Adrenal gland (tissue), 12 donors: ENCODE measurements around the gene ARHGAP31. TPM values are rescaled to one million over a fixed set of nuclear protein-coding genes. Genes with fewer than 3 reads are reported as not detected.

ENCODE experiments used
- DNase-seq, 7 donors: peaks; one replicate each; pipeline ENCODE4 v3.0.0-alpha.2; 2019 to 2020
- H3K27ac ChIP-seq, 5 donors: fragments of 200-600 bp; sonication (generic) in 4 of 5; 1 replicate in 3 of 5; 2 replicates in 2 of 5; pipeline versions ENCODE4 v1.5.1 to v1.8.0; 2016 to 2020; ENCODE audit warnings: mild to moderate bottlenecking in 1 of 5
- H3K27me3 ChIP-seq: fragments of 200-600 bp; 2 replicates; pipeline ENCODE4 v1.8.0; 2021
- H3K36me3 ChIP-seq, 2 donors: fragments of 200-600 bp; replicated peaks in 1 of 2; 1 replicate in 1 of 2; 2 replicates in 1 of 2; pipeline versions ENCODE4 v1.5.1 to v1.8.0; 2018 to 2022
- H3K4me1 ChIP-seq, 2 donors: fragments of 200-600 bp; replicated peaks in 1 of 2; 1 replicate in 1 of 2; 2 replicates in 1 of 2; pipeline versions ENCODE4 v1.5.1 to v1.8.0; 2018 to 2021
- H3K4me3 ChIP-seq, 4 donors: fragments of 200-600 bp; sonication (generic) in 3 of 4; one replicate each; pipeline ENCODE4 v1.5.1; 2016 to 2018
- H3K9me3 ChIP-seq, 3 donors: fragments of 200-600 bp; sonication (generic) in 1 of 3; replicated peaks in 1 of 3; 1 replicate in 2 of 3; 2 replicates in 1 of 3; pipeline versions ENCODE4 v1.5.1 to v1.8.0; 2016 to 2021
- CTCF ChIP-seq, 6 experiments: fragments of 450-650 bp in 4 of 6; fragments of 200-600 bp in 2 of 6; sonication (generic) in 1 of 6; IDR thresholded peaks; 1 replicate in 5 of 6; 2 replicates in 1 of 6; pipeline versions ENCODE4 v1.5.1 to v1.8.0; 2016 to 2021; ENCODE audit warnings: antibody characterized with exemption in 6 of 6, mild to moderate bottlenecking in 2 of 6, moderate library complexity in 1 of 6
- POLR2A ChIP-seq, 2 donors: fragments of 450-650 bp; IDR thresholded peaks; one replicate each; pipeline ENCODE4 v1.6.1; 2017; ENCODE audit warnings: antibody characterized with exemption in 2 of 2, mild to moderate bottlenecking in 2 of 2, moderate library complexity in 1 of 2
- WGBS, 4 donors: extraction: QIAGEN DNeasy Blood & Tissue Kit in 2 of 4; methylation state at CpG; one replicate each; pipeline versions ENCODE4 v1.1.5 to v1.1.7; 2013 to 2017; 5-methylcytosine and 5-hydroxymethylcytosine counted together
- intact Hi-C, 2 donors: fragments of 100-400 bp; cut with DNase I; formaldehyde crosslinking; loops; one replicate each; pipeline versions ENCODE4 v1.14.1 to v1.15.0; 2022 to 2023
- polyA plus RNA-seq, 3 donors: library from polyadenylated mRNA; stranded (reverse); fragments of 200-250 nt in 2 of 3; fragments of 350-450 nt in 1 of 3; fragmentation: Illumina TruSeq in 1 of 3; extraction: RNeasy Lipid Tissue Mini Kit (QIAGEN cat#74804) in 1 of 3; gene quantifications; one replicate each; pipeline ENCODE4 v1.2.3, GENCODE V29; 2013 to 2014
- total RNA-seq, 9 donors: library from RNA; depleted of rRNA in 4 of 9; stranded (reverse); fragments of >200 nt in 4 of 9; fragments of 120-200 nt in 1 of 9; fragmentation: NEBNext Ultra II Directional in 1 of 9; extraction: Animal tissue kit (Norgen Biotek cat#: 25700) in 1 of 9; gene quantifications; one replicate each; pipeline versions ENCODE4 v1.1.0 to v1.2.4, GENCODE V29; 2013 to 2023
- donor health status: healthy with polysubstance abuse.
- donor health status: Bipolar disorder and iron deficiency.
- donor health status: DM: yes; HTN: yes; CAD: no.
- donor health status: DM: no; HTN: no; CAD: no.
- donor health status: DM: no; HTN: no; CAD: no.
- donor health status: DM: yes; HTN: yes; CAD: no.

Gene ARHGAP31
- total and polyA plus RNA-seq, 12 donors = 2.9 to 21.8 (median 9.4) TPM

- peaks cover 0 to 20% of the 10 kb centered on the region in 2 donors for H3K4me1 ChIP-seq
- no peak for TF ChIP-seq CTCF (IDR thresholded peaks at IDR 0.05)
- no peak for TF ChIP-seq POLR2A (IDR thresholded peaks at IDR 0.05)
- H3K36me3 ChIP-seq = no peaks in the 10 kb centered on the region
- no peaks in the 10 kb centered on the region for H3K9me3 ChIP-seq
- DNase-seq = no peak
- intact Hi-C loops = no loop called here
- no peaks in the 10 kb centered on the region for H3K27me3 ChIP-seq
- H3K4me3 ChIP-seq = peak overlapping the region in 1 of 4 donors; percentile 87
- WGBS, 4 donors = 61 to 65% (median 63%) methylated on average over 7 to 8 of the region's 8 CpGs
- H3K27ac ChIP-seq = peak overlapping the region in 1 of 5 donors; percentile 92
These were observed 1.9 kb downstream of the ARHGAP31 start for GRCh38 chr3:119295816-119296726.

- Histone ChIP-seq H3K36me3 (no peaks in the 10 kb centered on the region), H3K4me3 (peak overlapping the region in 1 of 4 donors; percentile 87), H3K27ac (peak overlapping the region in 1 of 5 donors; percentile 11), H3K9me3 (no peaks in the 10 kb centered on the region), H3K27me3 (no peaks in the 10 kb centered on the region), H3K4me1 (peaks cover 0 to 20% of the 10 kb centered on the region in 2 donors)
- TF ChIP-seq CTCF (IDR thresholded peaks at IDR 0.05) = no peak
- TF ChIP-seq POLR2A (IDR thresholded peaks at IDR 0.05) = no peak
- intact Hi-C loops = no loop called here
- no peak for DNase-seq
- 66 to 84% (median 78%) methylated on average over 4 of the region's 4 CpGs for WGBS, 4 donors
These were observed 2.5 kb downstream of the ARHGAP31 start for GRCh38 chr3:119296727-119297122.

- H3K27ac ChIP-seq = no peak overlapping the region
These were observed 3.0 kb downstream of the ARHGAP31 start for GRCh38 chr3:119297169-119297568.

More at GRCh38 chr3:119297169-119297568, 3.0 kb downstream of the ARHGAP31 start:
- intact Hi-C loops = no loop called here
- Histone ChIP-seq H3K4me1 (peaks cover 0 to 20% of the 10 kb centered on the region in 2 donors), H3K27me3 (no peaks in the 10 kb centered on the region), H3K4me3 (peak overlapping the region in 1 of 4 donors; percentile 87), H3K36me3 (no peaks in the 10 kb centered on the region), H3K9me3 (no peaks in the 10 kb centered on the region)
- TF ChIP-seq POLR2A (IDR thresholded peaks at IDR 0.05) (no peak), CTCF (IDR thresholded peaks at IDR 0.05) (no peak)
- peak in 3 of 7 donors; percentile 19 to 34 (median 25) for DNase-seq
